ENCODE measurements around the gene SLC34A3.
A peak's percentile ranks its signal among the peaks of the same experiment; 100 is the strongest.
"Not testable (repeated sequence)": the region's sequence is repeated elsewhere in the genome, so short reads cannot be mapped to it uniquely, and the experiment has no call there.

Gene SLC34A3

DNA sequence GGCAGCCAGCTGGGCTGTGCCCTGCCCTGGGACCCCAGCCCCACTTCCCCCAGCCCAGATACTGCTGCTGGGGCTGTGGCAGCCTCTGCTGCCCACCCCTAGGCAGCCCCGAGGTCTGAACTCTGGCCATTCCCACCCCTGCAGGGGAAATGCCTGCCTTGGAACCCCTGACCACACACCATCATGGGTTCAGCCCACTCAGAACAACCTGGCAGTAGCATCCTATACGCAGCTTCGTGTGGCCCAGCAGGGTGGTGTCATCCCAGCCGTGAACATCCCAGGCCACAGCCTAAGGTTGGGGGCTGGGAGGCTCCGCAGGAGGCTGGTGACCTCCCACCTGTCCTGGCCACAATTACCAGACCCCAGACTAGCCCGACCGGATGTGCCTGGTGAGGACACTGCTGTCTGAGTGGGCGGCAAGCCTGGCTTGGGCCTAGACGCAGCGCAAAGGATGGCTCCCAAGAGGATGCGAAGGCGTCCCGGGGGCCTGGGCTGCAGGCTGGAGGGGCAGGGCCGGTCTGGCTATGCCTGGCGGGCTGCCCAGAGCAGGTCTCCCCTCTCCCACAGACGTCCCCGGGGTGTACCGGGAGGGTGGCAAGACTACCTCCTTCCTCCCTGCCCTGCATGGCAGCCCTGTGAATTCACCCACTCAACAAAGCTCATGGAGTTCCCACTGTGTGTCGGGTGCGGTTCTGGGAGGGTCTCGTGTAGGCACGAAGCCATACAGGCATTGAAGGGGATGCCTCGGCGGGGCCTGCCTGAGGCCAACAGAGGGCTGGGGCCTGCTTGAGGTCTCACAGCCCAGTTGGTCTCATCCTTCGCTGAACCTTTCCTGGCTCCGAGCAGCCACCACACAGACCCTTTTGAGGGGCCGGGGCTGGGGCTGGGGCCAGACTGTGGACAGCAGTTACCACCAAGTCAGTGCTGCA lies 1.5 kb upstream of the SLC34A3 start:
- DNase-seq: no peak

DNA sequence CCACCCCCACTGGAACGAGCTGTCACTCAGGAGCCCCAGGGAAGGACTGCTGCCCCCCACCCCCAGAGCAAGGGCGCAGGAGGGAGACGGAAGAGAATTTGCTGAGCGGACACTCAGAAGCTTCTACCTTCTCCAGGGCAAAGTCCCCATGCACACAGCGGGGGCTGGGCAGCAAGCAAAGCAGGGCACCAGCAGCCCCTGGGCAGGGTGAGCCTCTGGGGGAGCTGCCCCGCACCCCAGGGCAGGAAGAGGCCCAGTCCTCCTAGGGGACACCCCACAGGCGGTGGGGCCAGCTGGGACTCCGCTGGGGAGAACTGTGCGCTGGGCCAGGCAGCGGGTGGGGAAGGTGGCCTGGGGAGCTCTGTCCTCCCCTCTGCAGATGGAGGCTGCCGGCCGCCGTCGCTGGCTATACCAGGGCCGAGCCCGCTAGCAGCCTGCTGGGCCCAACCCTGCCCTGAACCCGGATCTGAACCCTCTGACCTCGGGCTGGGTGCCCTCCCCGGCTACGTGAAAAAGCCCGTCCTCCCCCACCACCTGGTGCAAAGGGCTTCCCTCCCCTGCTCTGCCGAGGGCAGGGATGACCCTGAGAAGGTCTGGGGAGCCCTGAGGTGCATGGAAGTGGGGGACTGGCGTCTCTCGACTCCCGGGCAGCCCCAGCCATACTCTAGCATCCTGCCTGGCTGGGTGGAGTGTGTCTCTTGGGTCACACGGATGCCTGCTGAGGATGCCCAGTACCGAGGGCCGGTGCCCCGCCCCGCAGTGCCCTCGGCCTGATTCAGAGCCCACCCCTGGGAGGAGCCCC lies 597 bp upstream of the SLC34A3 start:
- DNase-seq: no peak

DNA sequence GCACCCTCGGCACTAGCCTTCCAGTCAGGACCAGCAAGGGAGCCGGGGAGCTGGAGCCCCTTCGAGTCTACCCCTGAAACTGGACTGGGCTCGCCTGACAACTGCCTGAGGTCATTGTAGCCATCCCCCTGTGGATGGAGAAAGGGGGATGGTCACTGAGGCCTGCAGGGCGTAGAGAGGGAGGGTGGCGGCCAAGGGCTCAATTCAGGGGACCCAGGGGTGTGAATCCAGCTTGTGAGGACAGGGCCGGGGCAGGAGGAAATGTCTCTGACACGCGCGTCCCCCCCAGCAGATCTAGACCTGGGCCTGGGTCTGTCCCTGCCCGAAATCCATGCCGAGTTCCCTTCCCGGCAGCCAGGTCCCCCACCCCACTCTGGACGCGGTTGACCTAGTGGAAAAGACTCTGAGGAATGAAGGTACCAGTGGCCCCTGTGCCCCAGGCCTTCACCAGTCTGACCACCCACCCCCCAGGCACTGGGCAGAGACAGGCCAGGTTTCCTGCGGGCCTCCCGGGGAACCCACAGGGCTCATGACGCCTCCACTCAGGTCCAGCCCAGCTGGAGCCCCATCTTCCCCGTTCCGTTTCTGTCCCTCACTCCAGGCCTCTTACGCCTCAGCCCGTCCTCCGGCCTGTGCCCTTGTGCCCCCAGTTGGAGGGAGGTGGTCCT lies 805 bp downstream of the SLC34A3 start:
- DNase-seq: no peak

DNA sequence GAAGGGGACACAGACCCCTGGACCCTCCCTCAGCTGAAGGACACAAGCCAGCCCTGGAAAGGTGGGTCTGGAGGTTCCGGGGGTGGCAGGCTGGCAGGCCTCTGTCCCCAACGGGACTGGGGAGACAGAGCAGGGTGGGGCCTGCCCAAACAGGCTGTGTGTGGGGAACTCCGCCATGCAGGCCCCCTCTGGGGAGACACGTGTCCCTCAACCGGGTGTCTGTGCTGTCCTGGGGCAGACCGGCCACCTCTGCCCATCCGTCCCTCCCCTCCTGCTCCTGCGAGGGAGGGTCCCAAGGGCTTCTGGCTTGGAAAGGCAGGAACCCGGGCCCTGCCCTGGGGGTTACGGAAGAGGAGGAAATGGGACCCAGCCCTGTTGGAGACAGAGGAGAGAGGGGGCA lies 1.4 kb downstream of the SLC34A3 start:
- no peak for DNase-seq

DNA sequence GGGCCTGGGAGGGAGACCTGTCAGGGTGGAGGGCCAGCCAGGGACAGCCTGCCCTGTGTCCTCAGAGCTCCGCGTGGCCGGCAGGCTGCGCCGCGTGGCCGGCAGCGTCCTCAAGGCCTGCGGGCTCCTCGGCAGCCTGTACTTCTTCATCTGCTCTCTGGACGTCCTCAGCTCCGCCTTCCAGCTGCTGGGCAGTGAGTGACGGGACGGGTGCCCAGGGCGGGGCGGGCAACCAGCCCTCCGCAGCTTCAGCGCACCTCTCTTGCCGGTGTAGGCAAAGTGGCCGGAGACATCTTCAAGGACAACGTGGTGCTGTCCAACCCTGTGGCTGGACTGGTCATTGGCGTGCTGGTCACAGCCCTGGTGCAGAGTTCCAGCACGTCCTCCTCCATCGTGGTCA lies 1.8 kb downstream of the SLC34A3 start:
- DNase-seq: peak; percentile 6

DNA sequence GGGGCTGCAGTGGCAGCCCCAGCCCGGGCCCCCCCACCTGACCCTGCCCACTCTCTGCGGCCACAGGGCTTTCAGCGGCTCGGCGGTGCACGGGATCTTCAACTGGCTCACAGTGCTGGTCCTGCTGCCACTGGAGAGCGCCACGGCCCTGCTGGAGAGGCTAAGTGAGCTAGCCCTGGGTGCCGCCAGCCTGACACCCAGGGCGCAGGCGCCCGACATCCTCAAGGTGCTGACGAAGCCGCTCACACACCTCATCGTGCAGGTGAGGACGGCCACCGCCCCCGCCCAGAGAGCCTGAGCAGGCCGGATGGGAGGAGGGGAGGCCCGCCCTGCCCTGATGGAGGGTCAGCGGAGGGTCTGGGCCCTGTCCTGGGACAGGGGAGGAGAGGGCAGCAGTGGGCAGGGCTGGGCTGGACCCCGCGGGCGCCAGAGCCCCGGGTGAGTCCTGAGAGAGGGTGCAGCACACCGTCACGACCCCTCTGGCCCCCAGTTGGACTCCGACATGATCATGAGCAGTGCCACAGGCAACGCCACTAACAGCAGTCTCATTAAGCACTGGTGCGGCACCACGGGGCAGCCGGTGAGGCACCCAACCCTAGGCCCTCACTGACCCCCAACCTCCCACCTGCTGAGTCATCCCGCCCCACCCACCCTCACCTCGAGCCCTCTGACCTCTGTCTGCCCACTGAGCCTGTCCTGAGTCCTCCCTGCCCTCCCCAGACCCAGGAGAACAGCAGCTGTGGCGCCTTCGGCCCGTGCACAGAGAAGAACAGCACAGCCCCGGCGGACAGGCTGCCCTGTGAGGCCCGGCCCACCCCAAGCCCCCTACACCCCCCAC lies 2.7 kb downstream of the SLC34A3 start:
- no peak for DNase-seq

DNA sequence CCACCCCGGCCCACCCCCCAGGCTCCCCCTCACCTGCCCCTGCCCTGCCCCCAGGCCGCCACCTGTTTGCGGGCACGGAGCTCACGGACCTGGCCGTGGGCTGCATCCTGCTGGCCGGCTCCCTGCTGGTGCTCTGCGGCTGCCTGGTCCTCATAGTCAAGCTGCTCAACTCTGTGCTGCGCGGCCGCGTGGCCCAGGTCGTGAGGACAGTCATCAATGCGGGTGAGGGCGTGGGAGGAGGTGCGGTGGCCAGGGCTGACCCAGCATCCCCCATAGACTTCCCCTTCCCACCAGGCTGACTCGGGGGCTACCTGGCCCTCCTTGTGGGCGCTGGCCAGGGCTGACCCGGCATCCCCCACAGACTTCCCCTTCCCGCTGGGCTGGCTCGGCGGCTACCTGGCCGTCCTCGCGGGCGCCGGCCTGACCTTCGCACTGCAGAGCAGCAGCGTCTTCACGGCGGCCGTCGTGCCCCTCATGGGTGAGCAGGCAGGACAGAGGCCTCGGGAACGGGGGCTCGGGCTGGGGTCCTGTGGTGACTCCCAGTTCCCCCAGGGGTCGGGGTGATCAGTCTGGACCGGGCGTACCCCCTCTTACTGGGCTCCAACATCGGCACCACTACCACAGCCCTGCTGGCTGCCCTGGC lies 3.5 kb downstream of the SLC34A3 start:
- DNase-seq: peak; percentile 38

DNA sequence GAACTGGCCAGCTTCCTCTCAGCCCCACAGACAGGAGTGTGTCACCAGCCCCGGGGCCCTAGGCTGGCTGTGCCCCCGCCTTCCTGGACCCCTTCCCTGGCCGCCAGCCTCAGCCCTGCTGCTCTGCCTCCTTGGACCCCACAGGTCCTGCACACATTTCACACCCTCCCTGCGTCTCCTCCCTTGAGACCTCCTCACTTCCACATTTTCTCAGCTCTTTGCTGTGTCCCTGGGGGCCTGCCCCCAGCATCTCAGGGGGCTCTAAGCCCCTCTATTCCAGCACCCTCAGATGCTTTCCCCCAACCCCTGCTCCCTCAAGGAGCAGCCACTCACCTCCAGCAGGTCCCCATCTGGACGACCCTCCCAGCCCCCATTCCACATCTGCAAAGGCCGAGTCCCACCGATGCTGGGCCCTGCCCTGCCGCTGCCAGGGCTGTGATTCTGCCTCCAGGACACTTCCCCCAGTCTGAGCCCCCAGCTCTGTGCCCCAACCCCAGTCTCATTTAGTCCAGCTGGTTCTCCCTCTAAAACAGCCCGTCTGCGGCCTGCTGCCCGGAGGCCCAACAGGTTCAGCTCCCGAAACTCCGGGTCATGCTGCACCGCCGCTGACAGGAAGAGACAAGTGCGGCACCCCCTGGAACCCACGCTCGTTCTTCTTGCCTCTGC lies 4.2 kb downstream of the SLC34A3 start:
- DNase-seq: no peak

DNA sequence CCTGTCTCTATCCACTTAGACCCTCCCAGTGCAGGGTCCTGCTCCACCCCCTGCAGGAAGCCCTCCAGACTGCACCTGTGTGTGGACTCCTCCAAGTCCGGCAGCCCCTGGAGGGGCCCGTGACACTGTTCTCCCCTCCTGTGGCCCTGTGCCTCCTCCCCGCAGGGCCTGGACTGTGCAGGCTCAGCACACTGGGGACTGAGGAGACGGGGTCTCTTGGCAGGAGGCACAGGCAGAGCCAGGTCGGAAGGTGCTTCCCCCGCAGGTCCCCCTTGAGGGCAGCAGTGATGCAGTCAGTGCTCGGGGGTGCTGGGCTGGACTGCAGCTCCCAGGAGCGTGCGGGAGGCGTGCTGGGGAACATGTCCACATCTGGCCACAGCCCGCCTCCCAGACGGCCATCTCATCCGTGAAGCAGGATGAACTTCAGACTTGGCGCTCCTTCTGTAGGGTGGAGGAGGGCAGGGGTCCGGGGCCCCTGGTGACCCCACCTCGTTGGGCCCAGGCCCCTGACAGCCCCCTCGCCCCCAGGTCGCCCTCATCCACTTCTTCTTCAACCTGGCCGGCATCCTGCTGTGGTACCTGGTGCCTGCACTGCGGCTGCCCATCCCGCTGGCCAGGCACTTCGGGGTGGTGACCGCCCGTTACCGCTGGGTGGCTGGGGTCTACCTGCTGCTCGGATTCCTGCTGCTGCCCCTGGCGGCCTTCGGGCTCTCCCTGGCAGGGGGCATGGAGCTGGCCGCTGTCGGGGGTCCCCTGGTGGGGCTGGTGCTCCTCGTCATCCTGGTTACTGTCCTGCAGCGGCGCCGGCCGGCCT lies 4.9 kb downstream of the SLC34A3 start:
- DNase-seq: no peak

DNA sequence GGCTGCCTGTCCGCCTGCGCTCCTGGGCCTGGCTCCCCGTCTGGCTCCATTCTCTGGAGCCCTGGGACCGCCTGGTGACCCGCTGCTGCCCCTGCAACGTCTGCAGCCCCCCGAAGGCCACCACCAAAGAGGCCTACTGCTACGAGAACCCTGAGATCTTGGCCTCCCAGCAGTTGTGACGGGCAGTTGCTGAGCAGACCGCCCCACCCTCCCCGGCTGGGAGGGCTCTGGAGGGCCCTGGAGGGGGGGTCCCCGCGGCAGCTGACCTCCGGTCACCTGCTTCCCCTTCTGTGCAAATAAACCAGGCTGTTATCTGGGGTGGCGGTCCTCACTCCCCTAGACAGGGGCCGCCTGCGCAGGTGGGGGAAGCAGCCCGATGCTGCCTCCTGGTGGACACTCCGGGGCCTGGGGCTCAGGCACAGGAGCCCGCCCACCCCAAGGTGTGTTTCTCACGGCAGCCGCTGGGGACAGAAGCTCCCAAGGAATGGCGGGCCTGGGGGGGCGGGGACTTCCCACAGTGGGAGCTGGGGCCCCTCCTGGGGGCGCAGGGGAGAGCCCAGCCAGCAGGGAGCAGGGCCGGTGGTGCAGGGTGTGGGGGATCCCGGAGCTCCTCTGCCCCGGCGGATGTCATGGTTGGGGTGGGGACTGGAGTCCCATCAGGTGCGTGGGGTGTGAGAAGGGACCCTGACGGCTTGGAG lies 5.7 kb downstream of the SLC34A3 start:
- DNase-seq: peak; percentile 85

DNA sequence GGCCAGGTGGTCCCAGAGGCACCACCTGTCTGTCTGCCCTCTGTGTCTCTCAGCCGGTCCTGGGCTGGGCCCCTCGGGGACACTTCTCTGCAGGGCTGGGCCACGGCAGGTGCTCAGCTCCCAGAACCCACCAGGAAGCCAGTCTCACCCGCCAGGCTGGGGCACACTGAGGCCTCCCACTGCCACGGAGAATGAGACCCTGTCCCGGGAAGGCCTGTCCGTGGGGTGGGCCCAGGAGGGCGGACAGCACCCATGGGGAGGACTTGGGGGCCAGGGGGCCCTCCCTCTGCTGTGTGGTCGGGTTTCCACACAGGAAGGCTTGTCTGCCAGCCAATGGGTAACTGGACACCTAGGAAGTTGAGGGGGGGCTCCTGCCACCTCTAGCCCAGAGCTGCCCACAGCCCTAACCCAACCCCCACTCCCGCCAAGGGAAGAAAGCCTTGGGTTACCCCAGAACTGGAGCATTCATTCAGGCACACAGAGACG lies 6.3 kb downstream of the SLC34A3 start:
- DNase-seq: no peak

DNA sequence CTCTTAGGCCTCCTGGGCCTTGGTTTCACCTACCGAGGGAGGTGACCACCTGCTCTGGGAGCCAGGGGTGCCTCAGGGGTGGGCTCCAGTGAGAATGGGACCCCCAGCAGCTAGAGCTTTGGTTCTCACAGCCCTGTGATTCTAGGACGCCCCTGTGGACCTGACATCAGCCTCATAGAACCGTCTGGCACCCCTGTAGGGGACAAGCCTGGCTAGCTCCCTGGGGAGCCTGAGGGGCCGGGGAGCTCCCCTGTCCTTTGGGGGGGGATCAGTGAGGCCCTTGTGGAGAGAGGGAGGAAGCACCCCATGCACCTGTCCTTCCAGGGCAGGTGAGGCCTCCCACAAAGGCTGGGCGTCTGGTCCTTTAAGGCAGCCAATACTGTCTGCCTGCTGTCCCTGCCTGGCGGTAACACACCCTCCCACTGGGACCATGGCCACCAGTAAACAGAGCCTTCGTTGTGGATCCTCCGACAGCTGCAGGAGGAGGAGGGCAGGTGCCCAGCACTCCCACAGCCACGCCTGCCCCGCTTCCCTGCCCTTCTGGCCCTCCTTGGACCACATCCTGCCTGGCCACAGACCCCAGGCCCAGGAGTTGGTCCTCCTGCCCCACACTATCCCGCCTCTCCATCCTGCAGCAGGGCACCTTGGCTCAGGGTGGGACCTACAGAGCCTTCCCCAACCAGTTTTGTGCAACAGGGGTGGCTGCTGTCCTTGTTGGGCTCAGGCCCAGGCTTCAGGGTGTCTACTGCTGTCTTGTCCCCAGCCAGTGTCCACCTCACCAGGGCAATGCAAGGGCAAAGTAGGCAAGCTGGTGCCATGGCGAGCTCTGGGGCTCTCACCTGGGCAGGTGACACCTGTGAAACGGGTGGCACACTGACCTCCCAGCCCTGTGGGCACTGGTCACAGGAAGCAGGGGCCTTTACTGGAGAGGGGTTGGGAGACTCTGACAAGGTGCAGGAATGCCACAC lies 7.3 kb downstream of the SLC34A3 start:
- DNase-seq: no peak

DNA sequence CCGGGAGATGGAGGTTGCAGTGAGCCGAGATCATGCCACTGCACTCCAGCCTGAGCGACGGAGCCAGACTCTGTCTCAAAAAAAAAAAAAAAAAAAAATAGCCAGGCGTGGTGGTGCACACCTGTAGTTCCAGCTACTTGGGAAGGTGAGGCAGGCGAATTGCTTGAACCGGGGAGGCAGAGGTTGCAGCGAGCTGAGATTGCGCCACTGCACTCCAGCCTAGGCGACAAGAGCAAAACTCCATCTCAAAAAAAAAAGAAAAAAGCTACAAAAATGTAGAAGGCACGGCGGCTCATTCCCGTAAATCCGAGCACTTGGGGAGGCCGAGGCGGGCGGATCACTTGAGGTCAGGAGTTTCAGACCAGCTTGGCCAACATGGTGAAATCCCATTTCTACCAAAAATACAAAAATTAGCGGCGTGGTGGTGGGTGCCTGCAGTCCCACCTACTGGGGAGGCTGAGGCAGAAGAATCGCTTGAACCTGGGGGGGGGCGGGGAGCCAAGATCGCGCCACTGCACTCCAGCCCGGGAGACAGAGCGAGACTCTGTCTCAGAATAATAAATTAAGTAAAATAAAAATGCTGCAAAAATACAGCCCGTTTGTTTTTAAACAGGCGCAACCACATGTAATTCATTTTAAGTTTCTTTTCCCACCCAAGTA lies 9.0 kb downstream of the SLC34A3 start:
- not testable (repeated sequence) for DNase-seq

DNA sequence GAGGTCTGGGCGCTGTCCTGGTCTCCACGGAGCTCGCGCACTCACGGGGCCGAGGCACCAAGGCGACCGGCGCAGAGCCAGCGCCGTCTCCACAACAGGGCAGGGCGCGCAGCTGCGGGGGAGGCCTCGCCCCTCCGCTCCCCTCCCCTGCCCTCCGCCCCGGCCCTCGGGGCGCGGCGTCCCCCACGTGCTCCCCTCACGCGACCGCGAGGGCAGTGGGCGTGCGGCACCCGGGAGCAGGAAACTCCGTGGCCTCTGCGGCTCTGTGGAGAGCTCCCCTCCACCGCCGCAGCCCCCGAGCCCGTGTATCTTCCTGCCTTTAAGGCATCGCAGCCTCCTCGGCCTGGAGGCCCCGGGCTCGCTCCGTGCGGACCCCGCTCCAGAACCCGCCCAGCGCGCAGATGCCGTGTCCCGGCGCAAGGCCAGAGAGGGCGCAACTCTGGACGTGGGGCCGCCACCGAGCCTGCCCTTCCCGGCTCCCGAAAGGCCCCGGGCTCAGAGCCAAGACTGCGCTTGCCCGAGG lies 9.7 kb downstream of the SLC34A3 start:
- DNase-seq: peak; percentile 96

DNA sequence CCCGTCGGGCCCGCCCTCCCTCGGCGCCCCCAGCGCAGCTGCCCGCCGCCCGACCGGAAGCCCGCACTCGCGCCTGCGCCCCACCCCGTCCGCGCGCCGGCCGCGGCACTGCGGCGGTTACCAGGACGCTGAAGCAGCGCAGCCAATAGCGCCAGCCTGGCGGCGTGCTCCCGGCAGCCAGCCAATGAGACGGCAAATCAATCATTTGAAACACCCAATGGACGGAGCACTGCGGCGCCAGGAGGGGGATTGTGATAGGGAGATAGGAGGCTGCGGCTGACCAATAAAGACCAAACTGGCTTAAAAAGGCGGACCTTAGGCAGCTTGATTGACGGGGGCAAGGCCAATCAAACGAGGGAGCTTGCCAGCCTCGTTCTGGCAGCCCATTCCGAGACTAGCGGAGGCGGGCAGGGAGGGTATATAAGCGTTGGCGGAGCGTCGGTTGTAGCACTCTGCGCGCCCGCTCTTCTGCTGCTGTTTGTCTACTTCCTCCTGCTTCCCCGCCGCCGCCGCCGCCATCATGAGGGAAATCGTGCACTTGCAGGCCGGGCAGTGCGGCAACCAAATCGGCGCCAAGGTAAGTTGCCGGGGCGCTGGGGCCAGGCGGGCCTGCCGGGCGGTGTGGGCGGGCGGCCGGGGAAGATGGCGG lies 10.3 kb downstream of the SLC34A3 start, which contains the start of gene TUBB4B:
TUBB4B (plus strand) TSS at position 447 of the 649 bp plus-strand sequence; CDS start at position 521, 74 bp downstream.
- DNase-seq: peak; percentile 86

Measured in right kidney (tissue), 1 donor.